HG02571 (cell line): ENCODE measurements around the gene RIN3.

Experiments
- ATAC-seq: cut with Tn5 transposase; IDR thresholded peaks from one replicate; pipeline ENCODE4 v1.9.1; 2021; ENCODE audit warnings: mild to moderate bottlenecking, moderate library complexity; ENCODE audit not compliant: unreplicated experiment

Gene RIN3

GRCh38 chr14:92484132-92484823 is 29.3 kb upstream of the RIN3 start:
- no peak for ATAC-seq

DNA sequence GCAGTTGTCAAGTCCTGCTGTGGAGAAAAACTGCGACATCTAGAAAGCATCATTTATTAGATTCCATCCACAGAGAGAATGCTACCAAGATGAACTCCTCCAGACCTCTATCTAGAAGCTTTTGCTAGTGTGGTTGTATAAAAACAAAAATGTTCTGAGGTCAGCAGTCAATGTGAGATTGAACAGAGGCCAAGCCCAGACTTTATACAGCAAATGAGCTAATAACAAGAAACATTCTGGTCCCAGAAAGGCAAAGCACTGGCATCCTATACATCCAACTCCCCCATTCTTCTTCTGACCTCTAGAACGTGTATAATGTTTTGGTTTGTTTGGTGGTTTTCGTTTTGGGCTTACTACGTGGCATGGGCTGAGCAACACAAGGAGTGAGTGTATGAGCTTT is 26.7 kb upstream of the RIN3 start:
- ATAC-seq: no peak

DNA sequence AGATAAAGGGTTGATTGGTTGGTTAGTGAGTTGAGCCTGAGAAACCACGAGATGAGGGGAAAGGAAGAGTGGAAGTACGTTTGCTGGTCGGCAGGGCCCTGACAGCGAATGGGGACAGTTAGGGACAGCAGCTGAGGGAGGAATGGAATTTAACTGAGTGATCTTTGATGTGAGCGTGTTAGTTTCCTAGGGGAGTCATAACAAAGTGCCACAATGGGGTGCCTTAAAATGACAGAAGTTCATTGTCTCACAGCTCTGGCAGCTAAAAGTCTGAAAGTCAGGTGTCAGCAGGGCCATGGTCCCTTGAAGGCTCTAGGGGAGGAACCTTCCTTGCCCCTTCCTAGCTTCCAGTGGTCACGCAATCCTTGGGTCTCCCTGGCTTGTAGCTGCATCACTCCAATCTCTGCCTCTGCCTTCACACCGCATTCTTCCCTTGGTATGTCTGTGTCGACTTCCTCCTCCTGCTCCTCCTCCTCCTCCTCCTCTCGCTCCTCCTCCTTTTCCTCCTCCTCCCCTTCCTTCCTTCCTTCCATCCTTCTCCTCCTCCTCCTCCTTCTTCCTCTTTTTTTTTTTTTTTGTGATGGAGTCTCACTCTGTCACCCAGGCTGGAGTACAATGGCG is 26.0 kb upstream of the RIN3 start:
- ATAC-seq: no peak

DNA sequence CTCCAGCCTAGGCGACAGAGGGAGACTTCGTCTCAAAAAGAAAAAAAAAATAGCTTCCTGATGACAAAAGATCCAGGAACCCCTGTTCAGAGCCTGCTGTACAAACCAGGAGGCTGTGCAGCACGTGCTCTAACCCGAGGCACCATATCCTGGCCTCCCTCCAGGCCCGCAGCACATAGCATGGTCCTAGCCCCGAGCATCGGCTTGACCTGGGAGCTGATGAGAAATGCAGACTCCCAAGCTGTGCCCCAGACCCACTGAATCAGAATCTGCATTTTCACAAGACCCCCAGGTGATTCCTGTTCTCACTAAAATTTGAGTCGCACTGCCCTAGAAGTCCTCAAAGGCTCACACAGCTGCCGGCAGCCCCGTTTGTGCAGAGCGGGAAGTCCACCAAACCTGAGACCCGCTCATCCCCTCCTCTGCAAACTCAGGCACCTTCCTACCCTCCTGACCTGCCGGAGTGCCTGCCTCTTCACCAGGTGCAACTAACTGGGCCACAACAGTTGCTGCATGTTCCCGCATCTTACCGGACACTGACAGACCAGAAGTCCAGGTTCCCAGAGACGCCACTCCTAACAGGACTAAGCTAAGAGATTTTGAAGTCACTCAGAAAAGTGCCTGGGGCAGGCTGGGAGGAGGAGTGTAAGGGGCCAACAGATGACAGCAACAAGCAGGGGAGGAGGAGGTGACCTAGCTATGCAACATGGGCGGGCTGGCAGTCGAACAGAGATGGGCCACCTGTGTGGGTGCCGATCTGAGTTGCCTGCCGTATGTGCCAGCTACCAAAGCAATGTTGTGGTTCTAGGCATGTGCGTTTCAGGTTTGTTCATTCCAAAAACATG is 24.0 kb upstream of the RIN3 start:
- ATAC-seq: no peak

- no peak for ATAC-seq
Measured at GRCh38 chr14:92490239-92490959, 23.2 kb upstream of the RIN3 start.

GRCh38 chr14:92491782-92492181 is 21.8 kb upstream of the RIN3 start:
- no peak for ATAC-seq

DNA sequence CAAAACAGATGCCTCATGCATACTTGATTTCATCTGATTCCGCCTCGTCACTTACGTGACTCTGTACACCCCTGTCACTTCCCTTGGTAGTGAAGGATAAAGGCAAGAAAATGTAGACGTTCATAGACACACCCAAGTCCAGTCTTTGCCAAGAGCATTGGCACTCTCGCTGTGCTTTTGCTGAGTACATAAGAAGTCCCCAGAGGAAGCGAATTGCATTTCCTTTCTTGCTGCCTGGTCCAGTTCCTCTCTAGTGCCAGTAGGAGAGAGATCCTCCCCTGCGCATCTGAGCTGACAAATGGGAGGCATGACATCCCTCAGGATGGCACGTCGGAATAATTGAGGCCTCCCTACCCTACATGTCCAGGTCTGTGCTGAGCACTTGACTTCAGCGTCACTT is 21.3 kb upstream of the RIN3 start:
- no peak for ATAC-seq

GRCh38 chr14:92493024-92493423 is 20.6 kb upstream of the RIN3 start:
- no peak for ATAC-seq

GRCh38 chr14:92493492-92493891 is 20.1 kb upstream of the RIN3 start:
- ATAC-seq: no peak

DNA sequence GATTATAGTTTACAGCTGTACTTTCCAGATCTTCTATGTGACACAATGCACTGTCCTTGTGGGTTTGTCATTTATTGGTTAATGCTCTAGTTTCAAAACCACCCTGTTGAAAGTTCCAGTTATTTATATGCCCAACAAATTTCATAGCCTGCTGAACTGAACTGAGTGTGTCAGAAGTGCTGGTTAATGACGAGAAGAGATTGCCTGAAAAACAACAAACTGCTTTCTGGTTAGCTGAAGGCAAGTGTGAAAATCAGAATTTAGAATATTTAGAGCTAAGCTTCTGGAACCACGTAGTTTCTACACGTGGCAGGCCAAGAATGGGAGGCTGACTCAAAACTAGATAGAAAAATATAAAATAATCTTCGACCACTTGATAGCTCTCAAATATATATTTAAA is 19.1 kb upstream of the RIN3 start:
- no peak for ATAC-seq

DNA sequence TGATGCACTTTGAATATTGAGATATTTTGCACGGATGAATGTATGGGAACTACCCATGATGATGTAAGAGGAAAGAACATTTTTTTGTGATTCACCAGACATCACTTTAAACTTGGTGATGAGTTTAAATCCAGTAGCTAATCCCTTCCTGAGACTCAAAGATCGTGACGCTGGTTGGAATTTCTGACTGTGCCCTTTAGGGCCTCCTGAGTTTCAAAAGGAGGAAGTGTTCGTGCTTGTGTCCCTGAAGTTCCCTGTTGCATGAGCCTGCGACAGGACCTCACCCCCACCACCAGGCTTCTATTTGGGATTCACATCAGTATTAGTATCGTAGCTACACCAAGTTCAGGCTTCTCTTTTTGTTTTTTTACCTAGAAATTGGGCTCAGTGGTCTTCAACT is 18.6 kb upstream of the RIN3 start:
- no peak for ATAC-seq

DNA sequence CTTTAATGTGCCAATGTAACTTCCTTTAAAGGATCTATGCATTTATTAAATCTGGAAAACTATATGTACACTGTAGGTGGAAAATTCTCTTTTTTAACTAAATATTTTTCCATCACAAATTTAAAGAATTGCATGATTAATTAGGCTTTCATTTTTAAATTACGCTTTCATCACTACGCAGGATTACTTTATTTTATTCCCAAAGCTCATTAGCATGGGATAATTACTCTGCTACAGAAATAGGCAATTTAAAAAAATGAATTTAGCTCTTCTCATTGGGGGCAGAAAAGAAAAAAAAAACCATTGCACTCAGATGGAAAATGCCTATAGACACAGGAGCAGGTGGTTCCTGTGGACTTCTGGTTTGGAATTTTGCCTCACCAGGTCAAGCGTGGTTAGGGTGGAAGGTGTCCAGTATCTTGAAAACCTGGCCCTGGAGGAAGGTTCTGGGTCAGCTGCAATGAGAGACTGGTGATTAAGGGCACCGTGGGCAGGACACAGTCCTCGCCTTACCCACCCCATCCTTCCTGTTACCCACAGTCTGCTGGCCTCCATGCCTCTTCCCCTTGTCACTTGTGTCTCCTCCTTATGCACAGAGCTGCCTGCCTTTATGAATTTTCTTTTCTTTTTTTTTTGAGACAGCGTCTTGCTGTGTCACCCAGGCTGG is 17.3 kb upstream of the RIN3 start:
- no peak for ATAC-seq

- ATAC-seq: no peak
Measured at GRCh38 chr14:92497391-92497790, 16.2 kb upstream of the RIN3 start.

DNA sequence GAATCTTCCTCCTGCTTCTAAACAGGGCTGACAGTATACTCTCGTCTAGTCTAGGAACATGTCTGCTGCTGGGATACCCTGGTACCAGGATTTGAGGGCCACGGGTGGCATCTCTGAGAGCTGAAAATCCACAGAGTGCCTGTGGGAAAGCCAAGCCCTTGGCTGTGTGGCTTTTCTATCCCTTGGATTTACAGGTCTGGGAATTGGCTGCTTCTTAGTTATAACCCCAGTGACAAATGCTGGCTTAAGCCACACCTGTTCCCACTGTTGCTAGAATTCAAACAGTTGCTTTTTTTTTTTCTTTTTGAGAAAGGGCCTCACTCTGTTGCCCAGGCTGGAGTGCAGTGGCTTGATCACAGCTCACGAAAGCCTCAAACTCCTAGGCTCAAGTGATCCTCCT is 14.3 kb upstream of the RIN3 start:
- ATAC-seq: no peak

DNA sequence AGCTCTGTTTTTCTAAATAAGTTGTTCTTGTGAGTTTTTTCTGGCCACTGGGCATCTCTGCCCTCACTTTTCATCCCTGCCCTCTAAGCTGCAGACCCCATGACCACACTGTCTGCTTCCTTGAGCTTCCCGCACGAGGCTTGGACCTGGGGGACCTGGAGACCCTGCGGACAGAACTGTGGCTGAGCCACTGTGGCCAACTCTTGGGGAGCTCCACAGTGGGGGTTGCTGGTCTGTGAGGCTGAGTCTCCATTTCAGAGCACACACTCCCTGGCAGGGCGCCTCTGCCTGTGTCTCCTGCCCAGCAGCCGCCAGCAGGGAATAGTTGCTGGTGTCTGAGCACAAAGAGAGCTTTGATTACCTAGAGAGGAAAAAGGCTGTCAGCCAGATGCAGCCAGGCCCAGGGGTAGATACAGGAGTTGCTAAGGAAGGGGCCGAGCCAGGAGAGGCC is 13.1 kb upstream of the RIN3 start:
- ATAC-seq: no peak

GRCh38 chr14:92501891-92502351 is 11.7 kb upstream of the RIN3 start:
- no peak for ATAC-seq

- no peak for ATAC-seq
Measured at GRCh38 chr14:92502541-92503286, 10.9 kb upstream of the RIN3 start.

DNA sequence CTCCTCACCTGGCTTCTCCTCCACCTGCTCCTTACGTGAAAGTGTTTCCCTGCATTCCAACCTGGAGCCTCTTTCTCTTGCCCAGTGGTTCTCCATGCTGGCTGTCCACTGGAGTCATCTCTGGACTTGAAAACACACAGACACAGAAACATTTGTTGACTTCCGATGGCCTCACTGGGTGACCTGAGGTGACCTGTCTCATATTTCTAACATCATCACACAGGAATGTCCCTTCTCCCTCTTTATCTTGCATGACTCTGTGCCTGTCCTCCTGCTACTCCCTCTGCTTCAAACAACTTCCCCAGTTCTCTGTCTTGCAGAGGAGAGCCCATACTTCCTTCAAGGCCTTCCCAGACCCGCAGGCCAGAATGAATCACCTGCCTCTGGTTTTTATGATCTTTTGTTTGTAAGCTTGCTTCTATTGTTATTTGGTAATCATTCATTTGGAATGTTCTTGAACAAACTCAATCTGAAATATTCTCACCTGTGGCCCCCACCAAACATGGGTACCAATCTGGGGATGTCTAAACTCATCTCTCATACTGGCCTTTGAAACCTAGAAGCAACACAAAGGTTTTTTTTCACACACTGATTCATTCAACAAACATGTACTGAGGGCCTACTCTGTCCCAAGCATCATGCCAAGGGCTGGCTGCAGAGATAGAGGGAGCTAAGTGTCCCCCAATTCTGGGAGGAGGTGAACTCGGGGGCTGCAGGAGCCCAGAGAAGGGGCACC is 9.7 kb upstream of the RIN3 start:
- ATAC-seq: no peak

DNA sequence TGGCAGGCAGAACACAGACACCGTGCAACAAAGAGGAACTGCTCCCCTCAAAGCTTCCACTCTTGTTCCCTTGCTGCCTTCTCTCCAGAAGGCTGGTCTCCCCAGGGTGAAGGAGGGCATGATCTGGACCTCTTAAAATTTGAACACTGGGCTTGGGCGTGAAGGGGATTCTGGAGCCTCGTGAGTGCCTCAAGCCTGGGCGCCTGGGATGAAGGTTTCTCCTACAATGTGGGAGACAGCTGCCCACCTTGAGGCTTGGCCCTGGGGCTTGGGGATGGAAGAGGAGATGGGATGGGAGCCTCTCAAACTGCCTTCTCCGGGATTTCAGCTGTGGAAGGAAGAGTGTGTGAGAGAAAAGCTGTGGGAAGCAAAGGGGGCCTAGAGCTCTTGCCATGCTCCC is 7.8 kb upstream of the RIN3 start:
- no peak for ATAC-seq
